DOHH2 (cell line): ENCODE data around the gene MEIOB.

ENCODE experiments used
- H3F3A ChIP-seq: fragments of 200-600 bp; sonication (generic), shearing (Covaris generic); 2 replicates; pipeline ENCODE4 v1.6.0; 2016; ENCODE audit warnings: antibody characterized with exemption, mild to moderate bottlenecking; ENCODE audit not compliant: control insufficient read depth, insufficient read depth
- H3K27ac ChIP-seq: fragments of 200-600 bp; sonication (generic); 2 replicates; pipeline ENCODE4 v1.5.1; 2014; ENCODE audit warnings: low read depth, mild to moderate bottlenecking, low read length, moderate library complexity
- H3K27me3 ChIP-seq: fragments of 200-600 bp; sonication (generic); 2 replicates; pipeline ENCODE4 v1.6.1; 2014; ENCODE audit warnings: mild to moderate bottlenecking, low read length, mixed read lengths; ENCODE audit not compliant: control insufficient read depth
- H3K36me3 ChIP-seq: fragments of 200-600 bp; sonication (generic); 2 replicates; pipeline ENCODE4 v1.6.1; 2014; ENCODE audit warnings: mild to moderate bottlenecking, low read length, moderate library complexity, mixed read lengths; ENCODE audit not compliant: control insufficient read depth
- H3K4me1 ChIP-seq: fragments of 200-600 bp; sonication (generic); 2 replicates; pipeline ENCODE4 v1.6.1; 2014; ENCODE audit warnings: mild to moderate bottlenecking, low read length, mixed read lengths; ENCODE audit not compliant: control insufficient read depth
- H3K4me2 ChIP-seq: fragments of 200-600 bp; sonication (generic); 2 replicates; pipeline ENCODE4 v1.6.0; 2014; ENCODE audit warnings: mild to moderate bottlenecking, low read length, moderate library complexity
- H3K4me3 ChIP-seq: fragments of 200-600 bp; sonication (generic); 2 replicates; pipeline ENCODE4 v1.5.1; 2014; ENCODE audit warnings: mild to moderate bottlenecking, low read length, mixed read lengths
- H3K79me2 ChIP-seq: fragments of 200-600 bp; sonication (generic); 2 replicates; pipeline ENCODE4 v1.6.1; 2014; ENCODE audit warnings: mild to moderate bottlenecking, low read length, mixed read lengths; ENCODE audit not compliant: control insufficient read depth
- H3K9me2 ChIP-seq: fragments of 200-600 bp; sonication (generic); replicated peaks from 2 replicates; pipeline ENCODE4 v1.6.1; 2014; ENCODE audit warnings: mild to moderate bottlenecking, low read length, mixed read lengths; ENCODE audit not compliant: control insufficient read depth
- H3K9me3 ChIP-seq: fragments of 200-600 bp; sonication (generic); 2 replicates; pipeline ENCODE4 v1.6.1; 2014; ENCODE audit warnings: antibody characterized with exemption, low read length, mixed read lengths; ENCODE audit not compliant: control insufficient read depth, insufficient read depth
- H4K20me1 ChIP-seq: fragments of 200-600 bp; sonication (generic); 2 replicates; pipeline ENCODE4 v1.6.0; 2014; ENCODE audit warnings: low read depth, mild to moderate bottlenecking, antibody characterized with exemption, low read length, moderate library complexity; ENCODE audit not compliant: control insufficient read depth, insufficient read depth
- EZH2phosphoT487 ChIP-seq: fragments of 200-600 bp; sonication (generic); IDR thresholded peaks from 2 replicates; pipeline ENCODE4 v1.6.1; 2017; ENCODE audit warnings: borderline replicate concordance, mild to moderate bottlenecking, antibody characterized with exemption, low read length, moderate library complexity, mixed read lengths
- TF ChIP-seq, protein P1 (sequence below): fragments of 200-600 bp; sonication (generic); IDR thresholded peaks from one replicate; pipeline ENCODE4 v1.5.1; 2014; ENCODE audit warnings: antibody characterized with exemption, mild to moderate bottlenecking, low read depth, low read length; ENCODE audit not compliant: poor library complexity, severe bottlenecking

Gene MEIOB

DNA sequence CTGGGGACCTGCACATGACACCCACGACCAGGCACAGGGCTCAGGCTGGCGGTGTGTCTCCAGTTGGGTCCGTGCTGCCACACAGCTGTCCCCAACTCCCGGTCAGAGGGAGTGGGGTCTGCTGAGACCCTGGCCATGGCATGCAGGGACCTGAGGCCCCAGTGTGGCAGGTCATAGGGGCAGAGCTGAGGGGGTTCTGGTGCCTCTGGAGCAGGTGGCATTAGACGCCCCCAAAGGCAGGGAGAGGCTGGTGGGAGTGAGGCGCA lies 85.0 kb downstream of the MEIOB start:
- Histone ChIP-seq H3K27me3 (no peaks in the 10 kb centered on the region), H3K4me1 (peaks cover 7% of the 10 kb centered on the region), H3F3A (no peaks in the 10 kb centered on the region), H3K4me3 (no peak overlapping the region), H3K27ac (no peak overlapping the region), H3K9me3 (no peaks in the 10 kb centered on the region), H3K9me2 (no peaks in the 10 kb centered on the region), H3K4me2 (no peak overlapping the region), H3K36me3 (peaks cover 22% of the 10 kb centered on the region), H3K79me2 (peaks cover 52% of the 10 kb centered on the region), H4K20me1 (0 out of 2 replicates have a peak, but pooled peaks cover 5% of the 10 kb centered on the region)
- TF ChIP-seq EZH2phosphoT487: no peak
- TF ChIP-seq, protein P1, sequence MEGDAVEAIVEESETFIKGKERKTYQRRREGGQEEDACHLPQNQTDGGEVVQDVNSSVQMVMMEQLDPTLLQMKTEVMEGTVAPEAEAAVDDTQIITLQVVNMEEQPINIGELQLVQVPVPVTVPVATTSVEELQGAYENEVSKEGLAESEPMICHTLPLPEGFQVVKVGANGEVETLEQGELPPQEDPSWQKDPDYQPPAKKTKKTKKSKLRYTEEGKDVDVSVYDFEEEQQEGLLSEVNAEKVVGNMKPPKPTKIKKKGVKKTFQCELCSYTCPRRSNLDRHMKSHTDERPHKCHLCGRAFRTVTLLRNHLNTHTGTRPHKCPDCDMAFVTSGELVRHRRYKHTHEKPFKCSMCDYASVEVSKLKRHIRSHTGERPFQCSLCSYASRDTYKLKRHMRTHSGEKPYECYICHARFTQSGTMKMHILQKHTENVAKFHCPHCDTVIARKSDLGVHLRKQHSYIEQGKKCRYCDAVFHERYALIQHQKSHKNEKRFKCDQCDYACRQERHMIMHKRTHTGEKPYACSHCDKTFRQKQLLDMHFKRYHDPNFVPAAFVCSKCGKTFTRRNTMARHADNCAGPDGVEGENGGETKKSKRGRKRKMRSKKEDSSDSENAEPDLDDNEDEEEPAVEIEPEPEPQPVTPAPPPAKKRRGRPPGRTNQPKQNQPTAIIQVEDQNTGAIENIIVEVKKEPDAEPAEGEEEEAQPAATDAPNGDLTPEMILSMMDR: no peak

- H3K4me2 ChIP-seq: no peak overlapping the region
- peaks cover 10% of the 10 kb centered on the region for H3K4me1 ChIP-seq
- H4K20me1 ChIP-seq: 0 out of 2 replicates have a peak, but pooled peaks cover 5% of the 10 kb centered on the region
- no peaks in the 10 kb centered on the region for H3K9me3 ChIP-seq
- H3F3A ChIP-seq: no peaks in the 10 kb centered on the region
- no peak overlapping the region for H3K27ac ChIP-seq
- peaks cover 57% of the 10 kb centered on the region for H3K79me2 ChIP-seq
- H3K27me3 ChIP-seq: no peaks in the 10 kb centered on the region
- no peak overlapping the region for H3K4me3 ChIP-seq
- TF ChIP-seq EZH2phosphoT487: no peak
- TF ChIP-seq, protein P1: no peak
- H3K9me2 ChIP-seq: no peaks in the 10 kb centered on the region
- H3K36me3 ChIP-seq: peaks cover 22% of the 10 kb centered on the region
Measured at GRCh38 chr16:1786242-1787055, 85.5 kb downstream of the MEIOB start.

- 0 out of 2 replicates have a peak, but pooled peaks cover 5% of the 10 kb centered on the region for H4K20me1 ChIP-seq
- H3F3A ChIP-seq: no peaks in the 10 kb centered on the region
- H3K9me3 ChIP-seq: no peaks in the 10 kb centered on the region
- H3K27me3 ChIP-seq: no peaks in the 10 kb centered on the region
- peaks cover 62% of the 10 kb centered on the region for H3K79me2 ChIP-seq
- no peak overlapping the region for H3K4me2 ChIP-seq
- no peaks in the 10 kb centered on the region for H3K9me2 ChIP-seq
- H3K4me1 ChIP-seq: peaks cover 16% of the 10 kb centered on the region
- TF ChIP-seq EZH2phosphoT487: no peak
- TF ChIP-seq, protein P1: no peak
- H3K36me3 ChIP-seq: peaks cover 22% of the 10 kb centered on the region
- H3K4me3 ChIP-seq: no peak overlapping the region
- H3K27ac ChIP-seq: no peak overlapping the region
Measured at GRCh38 chr16:1785846-1786170, 86.2 kb downstream of the MEIOB start.
